Liver (tissue), 9 donors: ENCODE data around the gene ABHD12B. TPM values are rescaled to one million over a fixed set of nuclear protein-coding genes. Genes with fewer than 3 reads are reported as not detected.

Experiments used
- DNase-seq: peaks from one replicate; pipeline ENCODE4 v3.0.0-alpha.2; 2017; ENCODE audit warnings: low spot score
- H3K27ac ChIP-seq, 2 donors: one replicate each; pipeline ENCODE4 v1.7.0; 2013; ENCODE audit warnings: inconsistent platforms in 2 of 2, low read length in 2 of 2, control low read depth in 1 of 2, low read depth in 1 of 2, mild to moderate bottlenecking in 1 of 2
- H3K27me3 ChIP-seq, 4 donors: one replicate each; pipeline versions ENCODE4 v1.6.1 to v1.7.0; 2013; ENCODE audit warnings: low read length in 3 of 4, inconsistent platforms in 1 of 4, mild to moderate bottlenecking in 1 of 4, moderate library complexity in 1 of 4; ENCODE audit not compliant: control insufficient read depth in 4 of 4, insufficient read depth in 4 of 4
- H3K36me3 ChIP-seq, 4 donors: one replicate each; pipeline versions ENCODE4 v1.6.1 to v1.7.0; 2013; ENCODE audit warnings: low read length in 3 of 4, mild to moderate bottlenecking in 3 of 4, low read depth in 1 of 4, moderate library complexity in 1 of 4; ENCODE audit not compliant: control insufficient read depth in 4 of 4, insufficient read depth in 3 of 4
- H3K4me1 ChIP-seq, 4 donors: one replicate each; pipeline versions ENCODE4 v1.6.1 to v1.7.0; 2013; ENCODE audit warnings: low read length in 3 of 4, mild to moderate bottlenecking in 3 of 4, moderate library complexity in 1 of 4; ENCODE audit not compliant: control insufficient read depth in 4 of 4, insufficient read depth in 4 of 4
- H3K4me3 ChIP-seq, 3 donors: one replicate each; pipeline versions ENCODE4 v1.6.1 to v1.7.0; 2013; ENCODE audit warnings: low read length in 3 of 3, control low read depth in 1 of 3, low read depth in 1 of 3, mild to moderate bottlenecking in 1 of 3
- H3K9ac ChIP-seq, 2 donors: one replicate each; pipeline ENCODE4 v1.7.0; 2013; ENCODE audit warnings: low read length in 2 of 2, mild to moderate bottlenecking in 2 of 2, moderate library complexity in 2 of 2, control low read depth in 1 of 2, low read depth in 1 of 2
- H3K9me3 ChIP-seq, 4 donors: one replicate each; pipeline versions ENCODE4 v1.6.1 to v1.7.0; 2013; ENCODE audit warnings: low read length in 3 of 4; ENCODE audit not compliant: control insufficient read depth in 4 of 4
- ATF3 ChIP-seq: IDR thresholded peaks from 2 replicates; pipeline ENCODE4 v1.6.1; 2016; ENCODE audit warnings: antibody characterized with exemption
- CTCF ChIP-seq: fragments of 150-350 bp; IDR thresholded peaks from 2 replicates; pipeline ENCODE4 v1.5.1; 2017; ENCODE audit warnings: improper control_type of control experiment, low read depth, low read length; ENCODE audit not compliant: missing input control
- EGR1 ChIP-seq, 2 donors: IDR thresholded peaks; 2 replicates each; pipeline ENCODE4 v1.6.1; 2016 to 2018; ENCODE audit warnings: antibody characterized with exemption in 2 of 2, low read depth in 2 of 2
- FOXA1 ChIP-seq: IDR thresholded peaks from 2 replicates; pipeline ENCODE4 v1.6.1; 2016; ENCODE audit warnings: antibody characterized with exemption
- FOXA2 ChIP-seq: IDR thresholded peaks from 2 replicates; pipeline ENCODE4 v1.6.1; 2016; ENCODE audit warnings: antibody characterized with exemption
- GABPA ChIP-seq, 2 donors: IDR thresholded peaks in 1 of 2; conservative IDR thresholded peaks in 1 of 2; 2 replicates each; pipeline ENCODE4 v1.6.1; 2016; ENCODE audit warnings: antibody characterized with exemption in 2 of 2, mild to moderate bottlenecking in 1 of 2, moderate library complexity in 1 of 2
- HNF4A ChIP-seq, 2 donors: conservative IDR thresholded peaks; 2 replicates each; pipeline ENCODE4 v1.6.1; 2016; ENCODE audit warnings: antibody characterized with exemption in 2 of 2, mild to moderate bottlenecking in 2 of 2
- HNF4G ChIP-seq: IDR thresholded peaks from 2 replicates; pipeline ENCODE4 v1.6.1; 2016; ENCODE audit warnings: antibody characterized with exemption
- JUND ChIP-seq, 2 donors: IDR thresholded peaks; 2 replicates each; pipeline ENCODE4 v1.6.1; 2016; ENCODE audit warnings: antibody characterized with exemption in 2 of 2
- MAX ChIP-seq: IDR thresholded peaks from 2 replicates; pipeline ENCODE4 v1.6.1; 2016; ENCODE audit warnings: antibody characterized with exemption
- NR2F2 ChIP-seq: IDR thresholded peaks from 2 replicates; pipeline ENCODE4 v1.6.1; 2016; ENCODE audit warnings: antibody characterized with exemption
- RAD21 ChIP-seq, 2 donors: IDR thresholded peaks; 2 replicates each; pipeline ENCODE4 v1.6.1; 2016; ENCODE audit warnings: antibody characterized with exemption in 2 of 2, mild to moderate bottlenecking in 2 of 2
- REST ChIP-seq: IDR thresholded peaks from 2 replicates; pipeline ENCODE4 v1.6.1; 2016; ENCODE audit warnings: antibody characterized with exemption, mild to moderate bottlenecking
- RXRA ChIP-seq, 2 donors: IDR thresholded peaks; 2 replicates each; pipeline ENCODE4 v1.6.1; 2017 to 2018; ENCODE audit warnings: antibody characterized with exemption in 2 of 2, mild to moderate bottlenecking in 1 of 2
- SP1 ChIP-seq: IDR thresholded peaks from 2 replicates; pipeline ENCODE4 v1.6.1; 2018; ENCODE audit warnings: antibody characterized with exemption, mild to moderate bottlenecking
- TAF1 ChIP-seq: conservative IDR thresholded peaks from 2 replicates; pipeline ENCODE4 v1.6.1; 2016; ENCODE audit warnings: antibody characterized with exemption, mild to moderate bottlenecking
- YY1 ChIP-seq: IDR thresholded peaks from 2 replicates; pipeline ENCODE4 v1.6.1; 2016; ENCODE audit warnings: antibody characterized with exemption, mild to moderate bottlenecking
- ZBTB33 ChIP-seq: IDR thresholded peaks from 2 replicates; pipeline ENCODE4 v1.6.1; 2016; ENCODE audit warnings: antibody characterized with exemption
- WGBS: extraction: QIAGEN DNeasy Blood & Tissue Kit; methylation state at CpG from one replicate; pipeline ENCODE4 v1.1.7; 2013; 5-methylcytosine and 5-hydroxymethylcytosine counted together
- polyA plus RNA-seq, 2 donors: library from polyadenylated mRNA; stranded (reverse) in 1 of 2; unstranded in 1 of 2; fragments of 200-250 nt in 1 of 2; fragments of >200 nt in 1 of 2; fragmentation: Nextera tagmentation in 1 of 2; extraction: Ambion mirVana in 1 of 2; gene quantifications; one replicate each; pipeline versions ENCODE4 v1.2.1 to v1.2.3, GENCODE V29; 2013 to 2015
- total RNA-seq, 2 donors: library from RNA; depleted of rRNA; stranded (reverse); fragments of >200 nt; gene quantifications; one replicate each; pipeline ENCODE4 v1.2.3, GENCODE V29; 2014
- donor health status: healthy.
- donor health status: healthy.
- donor health status: healthy.
- donor health status: healthy.
- donor health status: healthy.

The ABHD12B gene
- total and polyA plus RNA-seq, 4 donors: 0.09 to 0.58 TPM; not detected in 2

GRCh38 chr14:50926851-50927386 lies 55.1 kb downstream of the ABHD12B start:
- no peak for TF ChIP-seq RXRA (IDR thresholded peaks at IDR 0.05)
- no peak for TF ChIP-seq NR2F2
- TF ChIP-seq HNF4A (conservative IDR thresholded peaks at IDR 0.05): no peak
- no peak for TF ChIP-seq GABPA (IDR thresholded peaks at IDR 0.05 in 1 of 2, conservative IDR thresholded peaks at IDR 0.05 in 1 of 2)
- no peak for TF ChIP-seq ZBTB33
- TF ChIP-seq FOXA1: no peak
- no peak for TF ChIP-seq HNF4G
- TF ChIP-seq TAF1: no peak
- no peak for TF ChIP-seq JUND (IDR thresholded peaks at IDR 0.05)
- no peak for TF ChIP-seq SP1
- TF ChIP-seq REST: no peak
- no peak for TF ChIP-seq YY1
- no peak for TF ChIP-seq MAX
- no peak for TF ChIP-seq EGR1 (IDR thresholded peaks at IDR 0.05; ENCODE audit: low read depth in 2 of 2)
- TF ChIP-seq CTCF: no peak
- TF ChIP-seq RAD21 (IDR thresholded peaks at IDR 0.05): no peak
- no peak for TF ChIP-seq ATF3
- TF ChIP-seq FOXA2: no peak
- Histone ChIP-seq H3K9ac (no peak overlapping the region), H3K9me3 (no peaks in the 10 kb centered on the region), H3K36me3 (peaks cover 4 to 63% (median 33%) of the 10 kb centered on the region in 4 donors), H3K27me3 (no peaks in the 10 kb centered on the region), H3K27ac (no peak overlapping the region), H3K4me3 (no peak overlapping the region), H3K4me1 (peaks cover 0 to 9% (median 2%) of the 10 kb centered on the region in 4 donors)
- DNase-seq: no peak
- WGBS: 83% methylated on average over 3 of the region's 3 CpGs
